NCI-H748 (cell line): ENCODE data around the gene FXYD6.
"Not testable (repeated sequence)": the region's sequence is repeated elsewhere in the genome, so short reads cannot be mapped to it uniquely, and the experiment has no call there.

Source experiments
- DNase-seq: peaks from one replicate; lab custom pipeline; 2025; ENCODE audit not compliant: unreplicated experiment; lab: John Stamatoyannopoulos, UW

Gene FXYD6

GRCh38 chr11:117871160-117871559 is 5.3 kb downstream of the FXYD6 start:
- DNase-seq = no peak

GRCh38 chr11:117870103-117870952 is 6.1 kb downstream of the FXYD6 start:
- peak; percentile 15 for DNase-seq

GRCh38 chr11:117869604-117870003 is 6.9 kb downstream of the FXYD6 start:
- no peak for DNase-seq

GRCh38 chr11:117868815-117869561 is 7.5 kb downstream of the FXYD6 start:
- peak; percentile 81 for DNase-seq

- DNase-seq = no peak
Observed at GRCh38 chr11:117868088-117868487, 8.4 kb downstream of the FXYD6 start.

GRCh38 chr11:117866526-117866925 is 9.9 kb downstream of the FXYD6 start:
- DNase-seq = no peak

- DNase-seq = not testable (repeated sequence)
Observed at GRCh38 chr11:117865546-117865945, 10.9 kb downstream of the FXYD6 start.

- DNase-seq = no peak
Observed at GRCh38 chr11:117863383-117863782, 13.1 kb downstream of the FXYD6 start.

- DNase-seq = no peak
Observed at GRCh38 chr11:117862753-117863152, 13.7 kb downstream of the FXYD6 start.

- no peak for DNase-seq
Observed at GRCh38 chr11:117862019-117862725, 14.3 kb downstream of the FXYD6 start.

GRCh38 chr11:117861151-117862018 is 15.1 kb downstream of the FXYD6 start:
- DNase-seq = peak; percentile 88

- no peak for DNase-seq
Observed at GRCh38 chr11:117860139-117860538, 16.3 kb downstream of the FXYD6 start.

GRCh38 chr11:117859488-117860112 is 16.9 kb downstream of the FXYD6 start:
- DNase-seq = no peak

- no peak for DNase-seq
Observed at GRCh38 chr11:117859061-117859460, 17.4 kb downstream of the FXYD6 start.

- no peak for DNase-seq
Observed at GRCh38 chr11:117857734-117858414, 18.6 kb downstream of the FXYD6 start.

- DNase-seq = no peak
Observed at GRCh38 chr11:117855912-117856651, 20.4 kb downstream of the FXYD6 start.

- no peak for DNase-seq
Observed at GRCh38 chr11:117855186-117855845, 21.1 kb downstream of the FXYD6 start.

- no peak for DNase-seq
Observed at GRCh38 chr11:117852309-117852708, 24.1 kb downstream of the FXYD6 start.
